ENCODE measurements around the gene TLE3.

Gene TLE3

DNA sequence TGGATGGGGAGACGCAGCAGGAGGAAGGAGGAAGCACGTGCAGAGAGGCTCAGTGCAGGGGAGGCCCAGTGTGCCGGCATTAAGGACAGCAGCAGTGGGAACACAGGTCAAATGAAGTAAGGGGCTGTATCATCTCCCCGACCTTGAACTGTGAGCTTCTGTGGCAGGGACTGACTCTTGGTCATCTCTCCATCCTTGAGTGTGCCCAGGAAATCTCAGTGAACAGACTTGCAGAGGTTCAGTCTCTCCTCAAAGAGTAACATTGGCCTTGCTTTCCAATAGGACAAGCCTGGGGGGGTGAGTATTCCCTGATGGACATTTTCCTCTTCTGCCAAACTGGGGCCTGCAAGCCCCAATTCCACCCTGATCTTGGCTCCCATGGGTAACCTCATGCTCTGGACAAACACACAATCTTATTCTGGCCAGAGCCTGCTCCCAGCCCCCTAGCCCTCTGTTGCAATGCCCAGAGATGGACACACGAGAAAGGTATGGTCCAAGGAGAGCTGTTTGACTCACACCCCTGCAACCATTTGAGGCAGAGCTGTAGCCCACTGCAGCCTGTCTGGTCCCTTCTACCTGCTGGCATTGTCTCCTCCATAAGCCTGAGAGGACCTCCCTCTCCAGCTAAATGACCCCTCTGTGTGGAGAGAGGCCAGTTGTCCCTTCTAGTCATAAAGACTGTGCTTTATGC, 50.9 kb downstream of the TLE3 start:
- no peak for FAIRE-seq

DNA sequence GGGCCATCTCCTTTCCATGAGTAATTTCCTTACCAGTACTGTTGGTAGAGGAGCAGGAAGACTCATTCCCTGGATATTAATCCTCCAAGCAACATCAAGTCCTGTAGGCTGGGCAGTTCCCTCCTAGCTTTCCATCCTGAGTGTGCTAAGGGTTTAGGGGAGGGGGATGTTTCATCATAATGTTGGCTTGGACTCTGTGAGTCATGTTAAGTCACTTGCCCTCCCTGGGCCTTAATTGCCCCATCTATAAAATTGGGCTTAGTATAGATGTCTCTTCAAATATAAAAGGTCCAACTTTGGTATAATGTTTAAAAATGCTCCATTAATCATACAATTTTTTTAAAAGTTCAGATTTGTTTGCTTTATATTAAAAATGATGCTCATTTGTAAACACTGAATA, 52.7 kb downstream of the TLE3 start:
- no peak for FAIRE-seq

DNA sequence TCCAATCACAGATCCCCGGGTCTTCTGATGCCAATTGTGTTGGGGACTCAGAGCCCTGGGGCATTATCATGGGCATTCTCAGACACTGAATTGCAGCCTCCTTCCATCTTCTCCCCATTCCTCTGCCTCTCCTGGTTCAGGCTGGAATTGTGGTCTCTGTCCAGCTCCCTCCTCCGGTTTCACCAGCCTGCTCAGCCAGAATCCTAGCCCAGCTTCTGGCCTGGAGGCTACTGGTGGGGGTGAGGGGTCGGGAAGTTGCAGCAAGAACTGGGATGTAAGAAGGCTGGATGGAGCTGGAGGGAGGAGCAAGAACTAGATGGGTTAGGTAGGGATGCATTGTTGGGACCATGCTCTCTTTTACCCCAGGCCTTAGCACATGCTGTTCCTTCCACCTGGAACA, 53.5 kb downstream of the TLE3 start:
- no peak for FAIRE-seq

DNA sequence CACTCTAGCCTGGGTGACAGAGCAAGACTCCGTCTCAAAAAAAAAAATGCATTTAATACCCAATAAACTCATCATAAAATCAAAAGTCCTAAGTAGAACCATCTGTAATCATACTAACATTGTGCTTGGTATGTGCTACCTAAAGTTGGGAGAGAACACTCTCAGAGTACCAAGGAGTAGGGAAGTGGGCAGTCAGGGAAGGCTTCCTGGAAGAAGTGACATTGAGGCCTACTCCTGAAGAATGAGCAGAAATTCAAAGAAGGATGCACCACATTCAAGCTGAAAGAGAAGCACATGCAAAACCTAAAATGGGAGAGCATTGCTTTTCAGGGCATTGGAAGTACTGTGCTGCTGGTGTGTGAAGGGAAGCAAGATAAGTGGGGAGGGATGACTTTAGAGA, 54.1 kb downstream of the TLE3 start:
- no peak for FAIRE-seq

DNA sequence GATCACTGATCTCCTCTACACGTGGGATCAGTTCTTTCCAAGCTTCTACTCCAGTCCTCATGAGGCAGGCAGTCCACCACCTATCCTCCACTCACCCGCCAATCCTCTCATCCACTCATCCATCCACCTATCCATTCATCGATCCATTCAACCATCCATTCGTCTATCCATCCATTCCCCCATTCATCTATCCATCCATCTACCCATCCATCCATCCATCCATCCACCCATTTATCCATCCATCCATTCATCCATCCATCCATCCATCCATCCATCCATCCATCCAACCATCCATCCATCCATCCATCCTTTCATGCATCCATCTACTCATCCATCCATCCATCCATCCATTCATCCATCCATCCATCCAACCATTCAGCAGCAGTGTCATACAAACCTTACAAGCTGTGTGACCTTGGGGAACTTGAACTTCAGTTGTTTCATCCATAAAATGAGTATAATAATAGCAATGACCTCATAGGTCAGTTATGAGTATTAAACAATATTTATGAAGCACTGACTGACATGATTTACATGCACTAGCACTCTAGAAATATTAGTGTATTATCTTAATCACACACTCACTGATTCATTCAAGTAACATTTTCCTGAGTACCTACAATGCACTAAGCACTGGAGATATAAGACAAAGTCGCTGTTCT, 55.0 kb downstream of the TLE3 start:
- FAIRE-seq: no peak

DNA sequence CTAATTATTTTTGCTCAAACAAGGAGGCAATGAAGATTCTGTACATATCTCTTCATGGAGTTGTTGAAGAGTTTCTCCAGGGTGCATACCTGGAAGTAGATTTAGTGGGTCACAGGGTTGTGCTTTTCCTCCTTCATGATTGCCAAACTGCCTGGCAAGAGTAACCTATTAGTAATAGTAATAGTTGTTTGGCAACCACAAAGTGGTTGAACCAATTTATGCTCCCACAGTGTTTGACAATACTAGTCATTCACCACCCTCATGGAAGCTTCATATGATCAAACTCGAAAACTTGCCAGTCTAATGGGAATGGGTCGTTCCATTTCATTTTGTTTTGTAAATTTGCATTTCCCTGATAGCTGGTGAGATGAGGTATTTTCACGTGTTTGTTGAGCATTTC, 57.8 kb downstream of the TLE3 start:
- FAIRE-seq: no peak

DNA sequence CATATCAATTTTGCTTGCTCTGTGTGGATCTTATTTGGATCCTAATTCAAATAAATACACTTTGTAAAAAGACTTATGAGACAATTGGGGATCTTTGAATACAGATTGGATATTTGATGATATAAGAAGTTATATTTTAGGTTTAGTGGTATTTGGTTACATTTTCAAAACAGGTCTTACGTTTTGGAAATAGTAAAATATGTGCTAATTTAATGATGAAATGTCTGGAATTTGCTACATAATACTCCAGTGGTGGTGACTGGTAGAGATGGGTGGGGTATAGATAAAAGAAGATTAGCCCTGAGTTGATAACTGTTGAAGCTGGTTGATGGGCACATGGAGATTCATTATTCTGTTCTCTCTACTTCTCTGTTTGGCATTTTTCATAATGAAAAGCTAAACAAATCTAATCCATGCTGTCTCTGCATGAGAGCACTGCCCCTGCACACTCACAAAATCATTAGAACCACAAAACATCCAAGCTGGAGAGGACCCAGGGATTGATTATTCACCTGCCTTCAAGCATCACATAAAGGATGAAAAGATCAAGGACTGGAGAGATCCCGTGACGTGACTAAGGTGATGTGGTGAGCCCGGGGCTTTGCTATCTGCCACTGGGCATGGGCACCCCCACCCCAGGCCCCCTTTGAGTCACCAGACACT, 58.9 kb downstream of the TLE3 start:
- no peak for FAIRE-seq

DNA sequence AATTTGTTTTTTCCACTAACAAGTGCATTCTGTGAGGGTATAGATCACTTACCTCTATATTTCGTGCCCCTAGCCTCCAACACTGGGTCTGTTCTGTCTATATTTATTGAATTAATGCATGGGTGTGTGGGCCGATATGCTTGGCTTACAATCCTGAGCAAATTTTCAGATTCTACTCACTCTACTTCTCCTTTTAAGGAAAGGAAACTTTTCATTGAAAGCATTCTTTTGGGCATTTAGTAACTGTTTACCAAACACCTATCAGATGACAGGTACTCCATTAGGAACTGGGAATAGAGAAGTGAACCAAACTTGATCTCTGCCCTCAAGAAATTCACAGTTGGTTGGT, 60.5 kb downstream of the TLE3 start:
- no peak for FAIRE-seq

DNA sequence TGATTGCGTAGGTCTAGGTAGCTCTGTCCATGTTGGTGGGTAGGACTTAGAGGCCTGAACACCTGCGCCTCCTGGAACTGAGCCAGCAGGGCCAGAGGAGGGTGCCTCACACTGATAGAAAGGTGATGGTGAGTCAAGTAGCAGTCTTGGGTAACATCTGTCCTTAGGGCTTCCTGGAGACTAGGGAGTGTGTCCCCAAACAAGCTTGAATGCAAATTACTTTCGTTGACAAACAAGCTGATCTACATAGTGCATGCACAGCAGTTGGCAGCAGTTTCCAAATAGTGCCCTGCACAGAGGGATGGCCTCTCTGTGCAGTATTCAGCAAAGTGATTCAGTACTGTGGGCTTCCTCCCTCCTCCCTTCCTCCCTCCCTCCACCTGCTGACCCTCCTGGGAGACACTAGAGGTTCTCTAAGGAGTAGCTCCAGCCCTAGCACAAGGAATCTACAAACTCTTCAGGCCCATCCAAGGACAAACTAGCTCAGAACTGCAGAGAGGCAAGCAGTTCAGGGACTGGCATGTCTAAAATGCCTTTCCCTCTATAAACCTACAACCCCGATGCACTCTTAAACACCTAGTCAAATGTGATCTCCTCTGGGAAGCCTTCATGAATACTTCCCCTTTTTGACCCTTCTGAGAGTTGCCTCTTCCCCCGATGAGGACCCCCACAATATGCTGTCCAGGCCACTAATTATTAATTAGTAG, 61.0 kb downstream of the TLE3 start:
- FAIRE-seq: no peak

DNA sequence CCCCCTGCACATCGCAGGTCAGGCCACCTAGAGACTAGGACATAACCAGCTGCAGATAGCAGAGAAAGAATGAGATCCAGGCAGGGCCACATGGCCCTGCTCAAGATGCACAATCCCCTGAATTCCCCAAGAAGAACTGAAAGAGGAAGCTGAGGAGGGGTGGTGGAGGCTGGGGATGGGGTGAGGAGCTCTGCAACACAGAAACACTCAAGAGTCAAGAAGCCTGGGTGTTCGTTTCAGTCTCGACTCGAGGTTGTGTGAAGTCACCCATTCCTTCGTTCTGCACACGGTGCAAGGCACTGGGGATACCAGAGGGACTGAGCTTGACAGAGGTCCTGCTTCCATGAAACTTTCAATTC, 62.0 kb downstream of the TLE3 start:
- FAIRE-seq: no peak

DNA sequence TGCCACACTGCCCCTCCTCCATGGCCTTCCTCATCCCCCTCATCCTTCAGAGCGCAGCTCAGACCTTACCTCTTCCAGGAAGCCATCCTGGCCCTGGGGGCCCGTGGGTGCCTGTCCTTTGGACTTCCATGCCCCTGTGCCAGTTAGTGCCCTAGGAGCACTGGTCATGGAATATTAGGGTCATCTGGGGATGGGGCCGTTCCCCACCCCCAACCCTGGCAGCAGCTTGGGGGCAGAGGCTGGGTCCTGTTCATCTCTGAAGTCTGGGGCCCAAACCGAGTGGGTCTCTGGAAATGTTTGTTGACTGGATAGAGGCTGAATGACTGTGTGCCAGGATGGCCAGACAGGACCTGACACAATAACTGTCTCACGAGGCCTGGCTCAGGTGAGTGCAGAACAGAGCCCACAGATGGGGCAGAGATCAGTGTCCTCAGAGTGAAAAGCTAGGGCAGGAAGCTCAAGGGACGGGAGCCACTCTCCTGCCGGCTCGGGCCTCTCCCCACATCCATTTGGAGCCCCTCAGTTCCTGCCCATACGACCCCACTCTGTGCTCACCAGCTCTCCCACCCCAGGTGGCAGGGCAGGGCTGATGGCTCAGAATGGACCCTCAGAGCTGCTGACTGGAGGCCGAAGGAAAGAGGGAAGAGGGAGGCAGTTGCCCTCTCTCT, 62.5 kb downstream of the TLE3 start:
- FAIRE-seq: no peak

DNA sequence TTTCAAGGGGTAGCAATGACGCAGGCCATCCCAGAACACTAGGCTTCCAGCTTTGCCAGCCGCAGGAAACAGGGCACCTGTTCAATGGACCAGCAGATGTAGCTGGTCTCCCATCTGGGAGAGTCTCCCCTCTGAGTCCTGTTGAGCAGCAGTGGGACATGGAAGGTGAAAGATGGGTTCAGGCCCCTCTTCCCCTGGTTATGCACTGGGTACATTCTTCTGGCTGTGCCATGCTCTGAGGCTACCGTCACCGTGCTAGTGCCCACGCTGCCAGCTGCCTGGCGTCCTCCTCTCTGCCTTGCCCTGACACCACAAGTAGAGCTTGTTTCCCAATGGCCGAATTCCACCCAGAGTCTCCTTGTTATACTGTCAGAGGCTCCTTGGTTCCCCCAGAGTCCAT, 63.1 kb downstream of the TLE3 start:
- no peak for FAIRE-seq

DNA sequence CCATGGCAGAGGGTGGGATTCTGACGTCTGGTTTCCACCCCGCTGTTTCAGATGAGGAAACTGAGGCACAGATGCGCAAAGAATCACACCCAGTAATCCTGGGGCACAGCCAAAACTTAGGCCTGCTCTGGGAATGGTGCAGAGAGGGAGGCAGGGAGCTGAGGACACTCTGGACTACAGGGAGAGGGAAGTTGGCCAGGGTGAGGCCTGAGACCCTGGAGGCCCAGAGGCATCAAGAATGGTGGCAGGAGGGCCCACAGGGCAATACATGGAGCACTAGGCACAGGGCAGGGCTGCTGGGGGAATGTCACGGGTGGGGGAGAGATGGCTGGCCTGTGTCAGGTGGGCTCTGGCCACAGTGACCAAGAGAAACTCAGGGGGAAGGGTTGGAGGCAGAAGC, 63.6 kb downstream of the TLE3 start:
- no peak for FAIRE-seq

DNA sequence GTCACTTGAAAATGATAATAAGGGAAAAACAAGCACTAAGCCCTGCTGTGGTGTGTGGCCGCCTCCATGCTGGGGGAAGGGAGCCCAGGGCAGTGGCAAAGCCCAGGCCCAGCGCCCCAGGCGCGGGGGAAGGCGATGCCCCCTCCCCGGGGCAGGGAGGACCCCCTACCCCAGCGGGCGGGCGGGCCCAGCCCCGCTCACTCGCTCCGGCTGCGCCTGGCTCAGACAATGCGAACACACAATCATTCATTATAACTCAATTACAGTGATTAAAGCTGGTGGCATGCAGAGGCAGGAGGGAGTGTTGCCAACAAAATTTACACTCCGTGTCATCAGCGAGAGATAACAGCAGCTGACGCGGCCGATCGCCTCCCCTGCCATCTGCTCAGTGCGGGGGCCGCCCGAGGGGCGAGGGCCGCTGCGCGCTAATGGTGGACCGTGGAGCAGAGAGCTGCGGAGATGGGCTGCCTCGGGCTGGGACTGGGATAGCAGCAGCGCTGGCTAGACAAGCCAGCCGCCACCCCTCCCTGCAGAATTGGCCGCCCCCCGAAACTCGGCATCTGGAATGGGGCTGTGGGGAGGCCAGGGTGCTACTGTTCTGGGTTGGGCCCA, 64.1 kb downstream of the TLE3 start:
- FAIRE-seq: no peak

DNA sequence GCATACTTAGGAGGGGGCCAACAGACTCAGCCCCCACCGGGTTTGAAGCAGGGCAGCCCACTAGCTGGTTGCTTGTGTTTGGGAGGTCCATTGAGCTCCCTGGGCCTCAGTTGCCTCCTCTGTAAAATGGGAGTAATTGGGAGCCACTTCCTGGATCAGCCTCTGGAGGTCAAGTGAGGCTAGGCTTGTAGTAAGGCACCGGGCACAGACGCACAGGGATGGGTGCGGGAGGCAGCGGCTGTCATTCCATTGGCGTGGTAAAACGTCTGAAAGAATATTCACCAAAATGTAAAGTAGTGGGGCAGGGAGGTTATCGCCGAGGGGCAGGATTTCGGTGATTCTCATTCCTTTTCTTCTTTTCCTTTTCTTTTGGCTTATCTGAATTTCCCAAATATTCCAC, 64.6 kb downstream of the TLE3 start:
- FAIRE-seq: no peak

DNA sequence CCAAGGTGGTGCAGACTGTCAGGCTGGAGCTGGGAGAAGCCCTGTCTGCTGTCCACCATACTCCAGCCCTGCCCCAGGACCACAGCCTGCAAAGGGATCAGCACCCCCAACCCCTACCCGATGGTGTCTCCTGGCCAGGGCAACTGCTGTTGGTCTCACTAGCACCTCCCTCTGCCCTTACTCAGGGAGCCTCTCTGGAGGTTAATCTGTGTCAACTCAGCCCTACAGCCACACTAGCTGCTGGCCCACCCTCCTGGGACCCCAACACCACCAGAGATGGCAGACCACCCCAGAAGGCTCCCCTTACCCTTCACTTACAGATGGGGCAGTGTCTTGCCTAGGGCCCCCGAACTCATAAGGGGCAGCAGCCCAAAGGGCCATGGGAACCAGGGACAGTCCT, 65.2 kb downstream of the TLE3 start:
- no peak for FAIRE-seq

DNA sequence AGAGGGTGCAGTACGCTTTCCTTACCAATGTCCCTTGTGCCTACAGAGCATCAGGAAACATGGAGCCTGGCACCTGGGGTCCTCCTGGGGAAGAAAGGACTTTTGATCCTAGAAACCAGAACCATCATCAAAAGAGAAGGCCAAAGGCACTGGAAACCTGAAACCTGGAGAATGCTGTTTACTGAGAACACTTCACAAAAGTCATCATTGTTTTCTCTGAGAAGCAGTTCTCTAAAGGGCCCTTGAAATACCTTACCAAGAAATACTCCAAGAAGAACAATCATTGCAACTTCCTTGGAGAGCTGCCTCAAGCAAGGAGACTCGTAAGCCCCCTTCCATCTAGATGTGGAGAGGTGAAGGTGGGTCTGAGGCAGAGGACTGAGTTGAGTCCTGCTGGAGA, 66.0 kb downstream of the TLE3 start:
- no peak for FAIRE-seq

DNA sequence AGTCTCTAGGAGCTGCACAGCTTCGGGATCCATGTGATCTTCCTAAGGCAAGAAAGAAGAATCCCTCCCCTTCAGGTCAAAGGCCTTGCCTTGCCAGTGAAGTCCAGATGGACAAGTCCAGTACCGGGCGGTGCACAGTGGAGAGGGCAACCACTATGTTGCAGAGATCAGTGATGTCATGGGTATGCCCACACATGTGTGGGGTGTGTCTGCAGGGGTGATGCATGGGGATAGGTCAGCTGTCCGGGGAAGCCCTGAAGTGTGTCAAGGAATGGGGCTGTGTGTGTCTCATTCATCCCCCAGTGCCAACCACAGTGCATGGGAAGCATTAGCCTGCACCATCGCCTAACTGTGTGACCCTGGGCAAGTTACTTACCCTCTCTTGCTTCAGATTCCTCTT, 66.5 kb downstream of the TLE3 start:
- no peak for FAIRE-seq

DNA sequence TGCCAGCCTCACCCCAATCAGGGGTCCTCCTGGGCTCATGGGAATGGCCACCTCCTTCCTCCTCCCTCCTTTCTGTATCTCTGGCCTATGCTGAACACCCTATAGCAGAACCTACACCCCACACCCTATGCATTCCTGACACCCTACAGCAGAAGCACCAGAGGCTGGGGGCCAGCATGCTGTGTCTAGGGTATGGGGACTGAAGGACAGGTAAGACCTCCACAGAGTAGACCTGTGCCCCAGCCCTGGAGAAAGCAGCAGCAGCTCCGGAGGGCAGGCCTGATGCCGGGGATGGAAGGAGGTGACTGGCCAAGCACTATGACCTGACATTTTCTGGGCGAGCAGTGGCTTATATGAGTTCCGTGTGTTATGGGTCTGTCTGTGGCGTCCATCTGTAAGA, 66.9 kb downstream of the TLE3 start:
- FAIRE-seq: no peak

DNA sequence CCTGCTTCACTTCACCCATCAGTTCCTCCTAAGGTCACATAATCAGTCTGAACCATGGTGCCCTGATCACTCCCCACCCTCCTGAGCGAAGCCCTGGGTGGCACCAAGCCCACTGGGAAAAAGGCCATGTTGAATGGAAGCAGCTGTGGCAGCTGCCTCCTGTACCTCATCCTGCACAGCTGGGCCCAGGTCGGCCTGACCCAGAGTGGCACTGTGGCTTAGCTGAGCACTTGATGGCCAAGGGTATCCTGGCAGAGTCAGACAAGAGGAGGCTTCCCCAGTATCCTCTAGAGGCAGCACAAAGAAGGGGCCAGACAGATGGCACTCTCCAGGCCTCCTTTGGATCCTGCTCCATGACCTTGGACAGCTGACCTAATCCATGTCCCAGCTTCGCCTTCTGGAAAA, 68.4 kb downstream of the TLE3 start:
- FAIRE-seq: no peak

DNA sequence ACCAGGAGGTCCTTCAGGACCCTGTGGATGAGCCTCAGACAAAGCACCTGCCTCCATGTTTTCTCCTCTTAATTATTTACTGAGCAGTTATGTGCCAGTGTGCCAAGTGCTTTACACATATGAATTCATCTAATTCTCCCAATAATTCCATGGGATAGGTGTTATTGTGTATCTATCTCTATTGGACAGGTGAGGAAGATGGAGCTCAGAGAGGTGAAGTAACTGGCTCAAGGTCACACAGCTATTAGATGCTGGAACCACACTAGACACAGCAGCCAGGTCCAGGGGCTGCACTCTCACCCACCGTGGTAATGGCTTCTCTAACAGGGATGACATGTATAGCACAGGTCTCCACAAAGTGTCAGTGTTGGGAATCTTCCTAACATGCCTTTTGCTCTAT, 70.2 kb downstream of the TLE3 start:
- FAIRE-seq: no peak

DNA sequence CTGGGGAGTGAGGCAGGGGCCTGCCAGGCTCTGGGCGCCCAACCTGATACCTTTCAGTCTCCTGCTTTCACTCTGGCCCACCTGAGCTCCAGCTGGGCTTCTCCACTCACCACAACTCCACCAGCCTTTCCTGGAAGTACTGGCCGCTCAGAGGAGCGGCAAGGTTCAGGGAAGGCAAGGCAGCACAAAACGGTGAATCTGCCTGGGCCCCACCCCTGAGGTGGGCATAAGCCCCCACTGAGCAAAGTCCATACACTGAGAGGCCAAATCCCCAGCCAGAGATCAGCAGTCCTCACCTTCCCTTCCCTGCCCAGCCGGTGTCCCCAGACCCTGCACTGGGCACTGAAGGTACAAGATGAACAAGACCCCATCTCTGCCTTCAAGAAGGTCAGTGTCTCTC, 70.7 kb downstream of the TLE3 start:
- FAIRE-seq: no peak
